ENCODE measurements around the gene HBG1. TPM values are rescaled to one million over a fixed set of nuclear protein-coding genes. Genes with fewer than 3 reads are reported as not detected.

The HBG1 gene
- total RNA-seq, 1 experiment from 2014 or later = not detected

DNA sequence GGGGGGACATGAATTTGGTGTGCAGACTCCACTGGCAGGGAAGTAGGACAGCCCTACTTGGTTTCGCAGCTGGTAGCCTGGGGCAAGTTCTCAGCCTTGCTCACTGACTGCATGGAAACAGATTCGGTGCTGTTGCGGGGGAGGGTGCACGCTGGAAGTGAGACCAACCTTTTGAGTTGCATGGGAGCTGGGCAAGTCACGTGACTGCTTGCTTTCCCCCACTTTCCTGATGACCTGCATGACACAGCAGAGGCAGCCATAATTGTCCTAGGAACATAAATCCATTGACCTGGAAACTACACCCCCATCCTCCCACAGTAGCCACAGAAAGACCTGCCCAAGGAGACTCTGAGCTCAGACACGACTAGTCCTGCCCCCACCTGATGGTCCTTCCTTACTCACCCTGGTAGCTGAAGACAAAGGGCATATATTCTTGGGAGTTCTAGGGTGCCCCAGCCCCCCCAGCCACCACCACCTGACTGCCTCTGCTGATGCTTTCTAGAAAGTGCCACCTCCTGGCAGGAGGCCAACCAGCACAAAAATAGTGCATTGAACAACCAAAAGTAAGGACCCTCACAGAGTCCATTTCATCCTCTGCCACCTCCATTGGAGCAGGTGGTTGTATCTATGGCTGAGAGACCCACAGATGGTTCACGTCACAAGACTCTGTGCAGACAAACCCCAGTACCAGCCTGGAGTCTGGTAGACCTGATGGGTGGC, 9.0 kb upstream of the HBG1 start:
- no peak overlapping the region for H4K5ac ChIP-seq (ENCODE audit: insufficient read length, low read depth, low read length)
- no peak overlapping the region for H2BK120ac ChIP-seq (ENCODE audit: low read depth, low read length, poor library complexity, severe bottlenecking)
- no peaks in the 10 kb centered on the region for H3K9me3 ChIP-seq (ENCODE audit: control insufficient read depth, low read depth, low read length)
- H3K56ac ChIP-seq (ENCODE audit: insufficient read length, low read depth, low read length) = no peak overlapping the region
- H3K4me1 Mint-ChIP-seq = peaks cover 29 to 31% of the 10 kb centered on the region in 2 experiments
- H2AFZ ChIP-seq (ENCODE audit: low read length) = no peak overlapping the region
- DNase-seq = peak; percentile 63
- no peaks in the 10 kb centered on the region for H3K79me1 ChIP-seq (ENCODE audit: insufficient read depth, low read depth, low read length, poor library complexity, severe bottlenecking)
- no peak overlapping the region for H2AK5ac ChIP-seq (ENCODE audit: insufficient read length, low read length)
- H3K27me3 Mint-ChIP-seq (ENCODE audit: low read depth) = peaks cover 40% of the 10 kb centered on the region
- H3K4me2 ChIP-seq (ENCODE audit: insufficient read depth, insufficient read length, low read length) = no peak overlapping the region
- peaks cover 0 to 18% (median 0%) of the 10 kb centered on the region in 3 experiments; a peak in 3 of 7 replicates for H3K36me3 Mint-ChIP-seq (ENCODE audit: insufficient read depth in 1 of 3, low read depth in 3 of 3)
- H3K79me2 ChIP-seq (ENCODE audit: insufficient read depth, low read length) = no peaks in the 10 kb centered on the region
- no peak overlapping the region for H3K9ac ChIP-seq (ENCODE audit: extremely low read depth, insufficient read length, low read length)
- H4K8ac ChIP-seq (replicated peaks; ENCODE audit: insufficient read length, low read depth, low read length) = no peak overlapping the region
- no peak overlapping the region for H3K4ac ChIP-seq (ENCODE audit: low read depth, low read length)
- H4K91ac ChIP-seq (ENCODE audit: insufficient read length, low read depth, low read length) = no peak overlapping the region
- no peak overlapping the region for H2BK15ac ChIP-seq (ENCODE audit: low read depth, low read length)
- H3K27ac ChIP-seq (ENCODE audit: insufficient read length, low read depth, low read length) = no peak overlapping the region
- no peak overlapping the region for H2BK5ac ChIP-seq (ENCODE audit: insufficient read length, low read length)
- no peak overlapping the region for H2BK12ac ChIP-seq (ENCODE audit: insufficient read length, low read depth, low read length)
- no peaks in the 10 kb centered on the region for H3K23me2 ChIP-seq (ENCODE audit: insufficient read length, low read depth, low read length, poor library complexity, severe bottlenecking)
- H3K27me3 ChIP-seq (ENCODE audit: insufficient read depth, low read length) = no peaks in the 10 kb centered on the region; the same call in 1 of the 2 replicates
- no CpG with 5 or more reads among the region's 7 CpGs for WGBS (ENCODE audit: extremely low coverage, insufficient read length, low lambda C conversion rate)
- no peak overlapping the region; the same call in 1 of the 2 replicates for H3K14ac ChIP-seq (ENCODE audit: insufficient read depth, low read length)
- TF ChIP-seq, protein P1, sequence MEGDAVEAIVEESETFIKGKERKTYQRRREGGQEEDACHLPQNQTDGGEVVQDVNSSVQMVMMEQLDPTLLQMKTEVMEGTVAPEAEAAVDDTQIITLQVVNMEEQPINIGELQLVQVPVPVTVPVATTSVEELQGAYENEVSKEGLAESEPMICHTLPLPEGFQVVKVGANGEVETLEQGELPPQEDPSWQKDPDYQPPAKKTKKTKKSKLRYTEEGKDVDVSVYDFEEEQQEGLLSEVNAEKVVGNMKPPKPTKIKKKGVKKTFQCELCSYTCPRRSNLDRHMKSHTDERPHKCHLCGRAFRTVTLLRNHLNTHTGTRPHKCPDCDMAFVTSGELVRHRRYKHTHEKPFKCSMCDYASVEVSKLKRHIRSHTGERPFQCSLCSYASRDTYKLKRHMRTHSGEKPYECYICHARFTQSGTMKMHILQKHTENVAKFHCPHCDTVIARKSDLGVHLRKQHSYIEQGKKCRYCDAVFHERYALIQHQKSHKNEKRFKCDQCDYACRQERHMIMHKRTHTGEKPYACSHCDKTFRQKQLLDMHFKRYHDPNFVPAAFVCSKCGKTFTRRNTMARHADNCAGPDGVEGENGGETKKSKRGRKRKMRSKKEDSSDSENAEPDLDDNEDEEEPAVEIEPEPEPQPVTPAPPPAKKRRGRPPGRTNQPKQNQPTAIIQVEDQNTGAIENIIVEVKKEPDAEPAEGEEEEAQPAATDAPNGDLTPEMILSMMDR (conservative IDR thresholded peaks at IDR 0.05) = no peak
- no peak overlapping the region for H3K4me3 Mint-ChIP-seq
- no peak overlapping the region for H3T11ph ChIP-seq (ENCODE audit: low read length)
- peaks cover 13 to 18% of the 10 kb centered on the region in 2 experiments for H3K9me3 Mint-ChIP-seq
- no peak overlapping the region for H3K27ac Mint-ChIP-seq
- no peak overlapping the region for H2BK20ac ChIP-seq (ENCODE audit: low read depth, low read length, poor library complexity, severe bottlenecking)
- H3K4me1 ChIP-seq (ENCODE audit: insufficient read depth, low read length) = no peaks in the 10 kb centered on the region
- H3K18ac ChIP-seq (ENCODE audit: insufficient read length, low read depth, low read length) = no peak overlapping the region
- H3K23ac ChIP-seq (ENCODE audit: insufficient read length, low read depth, low read length) = no peak overlapping the region
- no peaks in the 10 kb centered on the region for H4K20me1 ChIP-seq (ENCODE audit: control insufficient read depth, insufficient read depth, insufficient read length)
